Kidney glomerular epithelial cell (primary cell): ENCODE results near the gene ZNF679.
"Not testable (repeated sequence)": the region's sequence is repeated elsewhere in the genome, so short reads cannot be mapped to it uniquely, and the experiment has no call there.

Experiments
- DNase-seq: peaks from one replicate; lab custom pipeline; 2025; lab: John Stamatoyannopoulos, UW

The ZNF679 gene

GRCh38 chr7:64310426-64310825, 82.2 kb downstream of the ZNF679 start:
- DNase-seq, result no peak

- DNase-seq, result no peak
Observed at GRCh38 chr7:64312826-64313225, 84.6 kb downstream of the ZNF679 start.

GRCh38 chr7:64313740-64314491, 85.6 kb downstream of the ZNF679 start, which contains the start of gene ZNF736:
ZNF736 (plus strand) TSS chr7:64313961; CDS start chr7:64314151, 190 bp downstream.
- peak; percentile 92 for DNase-seq

GRCh38 chr7:64314566-64314965, 86.3 kb downstream of the ZNF679 start:
- no peak for DNase-seq

- not testable (repeated sequence) for DNase-seq
Observed at GRCh38 chr7:64316031-64316742, 87.9 kb downstream of the ZNF679 start.
